ENCODE measurements around the gene STIP1. TPM values are rescaled to one million over a fixed set of nuclear protein-coding genes. Genes with fewer than 3 reads are reported as not detected.

The STIP1 gene
- total and polyA plus RNA-seq, 10 of the 15 experiments (the other 5 are each of a cell fraction or from before 2014, with no cell fraction given), result 25.2 to 291 (median 191) TPM

GRCh38 chr11:64227405-64227956 is 41.5 kb downstream of the STIP1 start:
- WGBS (ENCODE audit: insufficient coverage, insufficient replicate concordance, low lambda C conversion rate, missing lambda C conversion rate), result 50% methylated on average over 2 of the region's 3 CpGs
- no TSS peak for BruUV-seq (replicated peaks)
- no peak for ATAC-seq
- peaks cover 27% of the 10 kb centered on the region for H3K4me1 ChIP-seq (ENCODE audit: control insufficient read depth, insufficient read depth, low read length)
- H2AFZ ChIP-seq (ENCODE audit: control insufficient read depth, low read depth, low read length), result no peak overlapping the region
- H3K79me2 ChIP-seq (ENCODE audit: control insufficient read depth, insufficient read depth, low read length), result peaks cover 38% of the 10 kb centered on the region
- H4K20me1 ChIP-seq (ENCODE audit: control insufficient read depth, insufficient read depth), result no peaks in the 10 kb centered on the region
- no peak for FAIRE-seq
- H3K4me2 ChIP-seq (ENCODE audit: control insufficient read depth, insufficient read depth), result peak overlapping the region; percentile 98
- no peak for DNase-seq (ENCODE audit: low read depth, low spot score)
- H3K9me3 ChIP-seq (replicated peaks; ENCODE audit: control insufficient read depth, insufficient read depth, low read length), result no peaks in the 10 kb centered on the region
- H3K27me3 ChIP-seq (replicated peaks in 1 of 2; ENCODE audit: control insufficient read depth in 2 of 2, insufficient read depth in 2 of 2, low read length in 1 of 2), result no peaks in the 10 kb centered on the region
- H3K9ac ChIP-seq (ENCODE audit: control insufficient read depth, insufficient read depth, low read length), result peak overlapping the region; percentile 98
- ChIA-PET RAD21 (ENCODE audit: unreplicated experiment) (interaction anchor here (1.5 to 3.3 kb wide), 4 partner anchors 11 to 23 kb away, joined by 3 to 34 read pairs (median 9); partner anchors contain the start of genes FERMT3 and FKBP2), POLR2A (interaction anchor here (1.1 to 9.7 kb wide), 11 partner anchors 10 to 90 kb away, joined by 3 to 85 read pairs (median 6); partner anchors contain the start of genes BAD, FERMT3, FKBP2 and PPP1R14B), CTCF (interaction anchor here (0.6 to 5.0 kb wide), 5 partner anchors 11 to 76 kb away, joined by 3 to 59 read pairs (median 4); partner anchors contain the start of gene FERMT3), SMC1A (ENCODE audit: uncharacterized antibody, unreplicated experiment) (interaction anchor here (1.1 to 5.4 kb wide), 4 partner anchors 9 to 21 kb away, joined by 3 to 56 read pairs (median 6); partner anchors contain the start of genes FERMT3 and FKBP2)
- H3K36me3 ChIP-seq (ENCODE audit: control insufficient read depth in 2 of 2, insufficient read depth in 2 of 2, low read length in 1 of 2), result peaks cover 9% of the 10 kb centered on the region in 2 experiments
- peak overlapping the region; percentile 96 for H3K27ac ChIP-seq (ENCODE audit: control insufficient read depth, insufficient read depth)
- peak overlapping the region; percentile 90 for H3K4me3 ChIP-seq
- intact Hi-C loops (cut with micrococcal nuclease; ENCODE audit: unreplicated experiment) (no loop called here), in situ Hi-C loops (cut with MboI) (loop anchor here (25.0 kb wide), 1 partner anchor 1635 kb away; the partner anchor contains the start of genes CFL1, EFEMP2 and MUS81)
- TF ChIP-seq RAD21 (IDR thresholded peaks at IDR 0.05; ENCODE audit: insufficient read depth, low read depth, low read length), result no peak
- TF ChIP-seq PBX3 (IDR thresholded peaks at IDR 0.05; ENCODE audit: insufficient replicate concordance, low read depth, low read length), result no peak

All from GM12878 (cell line).